ENCODE measurements around the gene MOG. TPM values are rescaled to one million over a fixed set of nuclear protein-coding genes. Genes with fewer than 3 reads are reported as not detected.

Gene MOG
- total RNA-seq, 1 donor from 2014 or later: not detected

DNA sequence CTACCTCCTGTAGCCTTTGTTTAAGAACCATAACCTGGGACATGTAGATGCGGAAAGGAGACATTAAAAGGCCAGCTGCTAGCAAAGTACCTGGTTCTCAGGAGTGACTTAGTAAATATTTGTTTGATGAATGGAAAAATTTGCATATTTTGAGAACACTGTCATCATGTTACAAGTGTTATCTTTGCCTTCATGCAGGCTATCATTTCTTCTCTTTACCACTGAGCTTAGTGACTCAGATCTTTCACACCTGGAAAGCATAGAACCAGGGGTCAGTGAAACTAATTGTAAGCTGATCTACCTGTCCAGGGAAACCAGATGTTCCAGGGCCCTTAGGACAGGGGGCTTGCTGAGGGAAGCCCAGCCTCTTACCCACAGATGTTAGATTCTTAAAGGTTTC is 18.7 kb downstream of the MOG start:
- DNase-seq (ENCODE audit: low spot score): no peak

DNA sequence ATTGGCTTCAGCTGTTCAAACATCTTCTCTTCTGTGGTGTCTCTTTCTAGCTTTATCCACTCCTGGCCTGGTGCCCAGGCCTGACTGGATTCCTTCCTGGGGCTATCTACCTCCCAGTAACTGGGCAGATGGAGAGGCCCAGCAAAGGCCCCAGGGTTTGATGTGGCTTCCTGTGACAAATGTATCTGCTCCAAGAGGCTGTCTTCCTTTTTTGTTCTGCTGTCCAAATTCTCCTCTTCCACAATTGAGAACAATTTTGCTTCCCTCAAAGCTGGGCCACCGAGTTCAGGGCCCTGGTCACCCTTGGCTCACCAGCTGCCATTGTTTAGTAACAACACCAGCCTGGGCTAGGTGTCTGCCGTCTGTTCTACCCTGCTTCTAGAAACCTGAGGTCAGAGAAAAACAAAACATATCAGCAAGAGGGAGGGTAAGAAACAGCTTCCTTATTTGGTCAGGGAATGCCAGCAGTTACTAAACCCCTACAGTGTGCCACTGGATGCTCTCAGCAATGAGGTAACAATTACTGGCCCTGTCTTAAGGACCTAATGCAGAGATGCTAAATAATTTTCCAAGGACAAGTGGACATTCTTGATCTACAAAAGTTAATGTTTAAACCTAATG is 20.2 kb downstream of the MOG start:
- DNase-seq (ENCODE audit: low spot score): no peak

DNA sequence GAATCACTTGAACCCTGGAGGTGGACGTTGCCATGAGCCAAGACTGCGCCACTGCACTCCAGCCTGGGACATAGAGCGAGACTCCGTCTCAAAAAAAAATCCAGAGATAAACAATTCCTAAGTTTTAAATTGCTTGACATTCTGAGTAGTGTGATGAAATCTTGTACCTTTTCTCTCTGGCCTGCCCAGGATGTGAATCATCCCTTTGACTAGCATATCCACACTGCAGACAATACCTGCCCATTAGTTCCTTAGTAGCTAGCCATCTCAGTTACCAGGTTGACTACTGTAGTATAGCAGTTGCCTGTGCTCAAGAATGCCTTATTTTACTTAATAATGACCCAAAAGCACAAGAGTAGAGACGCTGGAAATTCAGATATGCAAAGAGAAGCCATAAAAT is 21.2 kb downstream of the MOG start:
- no peak for DNase-seq (ENCODE audit: low spot score)

DNA sequence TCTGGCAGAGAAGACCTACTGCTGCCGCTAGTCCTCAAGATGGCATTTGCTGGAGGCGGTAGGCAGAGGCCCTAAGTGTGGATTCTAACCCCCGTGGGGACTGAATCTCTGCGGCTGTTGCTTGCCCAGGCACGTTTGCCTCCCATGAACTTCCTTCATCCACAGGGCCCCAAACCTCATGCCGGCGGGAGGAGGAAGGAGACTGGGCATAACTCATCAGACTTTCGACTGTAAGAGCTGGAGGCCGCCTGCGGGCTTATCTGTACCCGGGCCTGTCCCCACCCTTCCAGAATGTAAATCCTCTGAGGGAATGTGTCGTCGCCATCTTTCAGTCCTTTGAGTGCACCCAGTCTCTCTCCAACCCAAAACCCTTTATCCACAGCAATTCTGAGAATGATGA is 23.1 kb downstream of the MOG start:
- DNase-seq (ENCODE audit: low spot score): no peak

DNA sequence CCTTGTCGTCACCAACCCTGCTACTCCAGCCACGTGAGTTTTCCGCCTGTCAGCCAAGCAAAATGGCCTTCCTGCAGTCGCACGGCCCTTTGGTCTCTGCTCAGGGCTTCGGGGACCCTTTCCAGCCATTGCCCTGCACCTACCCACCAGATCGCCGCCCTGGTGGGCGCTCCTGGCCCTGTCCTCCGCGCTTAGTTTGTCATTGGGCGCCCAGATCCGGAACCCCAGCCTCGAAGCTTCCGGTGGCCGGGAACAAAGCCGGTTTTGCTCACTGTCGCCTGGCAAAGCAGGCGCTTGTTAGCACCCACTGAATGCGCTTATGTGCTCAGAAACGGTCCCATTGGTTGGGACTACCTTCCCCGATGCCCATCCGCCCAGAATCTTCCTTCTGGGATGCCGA is 23.5 kb downstream of the MOG start:
- DNase-seq (ENCODE audit: low spot score): no peak

DNA sequence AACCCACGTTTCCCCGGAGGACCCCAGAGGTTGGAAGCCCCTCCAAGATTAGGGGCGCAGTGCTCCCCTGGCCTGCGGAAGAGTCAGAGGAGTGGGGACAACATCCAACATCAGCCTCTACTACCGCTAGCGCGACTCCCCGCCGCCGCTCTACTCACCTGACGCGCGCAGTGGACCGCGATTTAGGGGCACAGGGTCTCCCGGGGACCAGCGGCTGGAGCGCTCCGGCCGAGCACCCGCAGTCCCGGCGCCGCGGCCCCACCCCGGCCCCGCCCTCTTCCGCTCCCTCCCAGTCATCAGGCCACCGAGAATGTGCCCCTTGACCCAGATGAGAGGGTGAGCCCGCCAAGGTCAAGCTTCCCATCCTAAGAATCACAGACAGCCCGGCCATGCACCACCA is 24.0 kb downstream of the MOG start, which contains the start of gene ZFP57:
Gene ZFP57, minus strand, starts transcription at position 249 of the 400 bp plus-strand sequence. CDS start 4,149 bp downstream, outside the sequence.
- no peak for DNase-seq (ENCODE audit: low spot score)

DNA sequence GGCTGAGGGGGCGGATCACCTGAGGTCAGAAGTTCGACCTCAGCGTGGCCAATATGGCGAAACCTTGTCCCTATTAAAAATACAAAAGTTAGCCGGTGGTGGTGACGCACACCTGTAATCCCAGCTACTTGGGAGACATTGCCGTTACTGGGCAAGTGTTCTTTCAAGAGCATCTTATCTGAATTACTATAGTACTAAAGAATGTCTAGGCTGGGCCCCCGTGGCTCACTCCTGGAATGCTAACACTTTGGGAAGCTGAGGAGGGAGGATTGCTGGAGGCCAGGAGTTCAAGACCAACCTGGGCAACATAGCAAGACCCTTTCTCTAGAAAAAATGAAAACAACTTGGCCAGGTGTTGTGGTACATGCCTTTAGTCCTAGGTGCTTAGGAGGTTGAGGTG is 24.9 kb downstream of the MOG start:
- DNase-seq (ENCODE audit: low spot score): no peak

DNA sequence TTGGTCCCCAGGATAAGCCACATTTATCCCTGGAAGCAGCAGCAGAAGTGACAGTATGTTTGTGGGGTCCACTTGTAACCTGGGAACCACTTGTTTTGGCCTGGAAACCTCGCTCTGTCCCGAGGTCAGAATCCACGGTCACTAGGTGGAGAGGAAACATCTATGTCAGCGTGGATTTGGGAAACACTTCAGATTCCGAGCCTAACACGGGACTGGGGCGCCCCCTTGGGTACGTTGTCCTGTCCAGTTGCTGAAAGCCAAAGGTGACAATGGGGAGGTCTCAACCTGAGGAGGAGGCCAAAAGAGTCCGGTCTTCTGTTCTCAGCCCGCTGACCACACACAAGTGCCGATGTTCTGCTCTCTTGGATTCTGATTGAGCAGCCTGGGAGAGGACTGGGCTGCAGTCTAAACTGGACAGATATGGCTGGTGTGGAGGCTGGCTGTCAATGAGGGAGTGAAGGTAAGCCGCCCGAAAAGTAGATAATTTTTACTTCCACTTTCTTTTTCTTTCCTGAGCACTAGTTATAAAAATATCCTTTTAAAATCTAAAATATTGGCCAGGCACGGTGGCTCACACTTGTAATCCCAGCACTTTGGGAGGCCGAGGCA is 28.9 kb downstream of the MOG start:
- DNase-seq (ENCODE audit: low spot score): no peak

DNA sequence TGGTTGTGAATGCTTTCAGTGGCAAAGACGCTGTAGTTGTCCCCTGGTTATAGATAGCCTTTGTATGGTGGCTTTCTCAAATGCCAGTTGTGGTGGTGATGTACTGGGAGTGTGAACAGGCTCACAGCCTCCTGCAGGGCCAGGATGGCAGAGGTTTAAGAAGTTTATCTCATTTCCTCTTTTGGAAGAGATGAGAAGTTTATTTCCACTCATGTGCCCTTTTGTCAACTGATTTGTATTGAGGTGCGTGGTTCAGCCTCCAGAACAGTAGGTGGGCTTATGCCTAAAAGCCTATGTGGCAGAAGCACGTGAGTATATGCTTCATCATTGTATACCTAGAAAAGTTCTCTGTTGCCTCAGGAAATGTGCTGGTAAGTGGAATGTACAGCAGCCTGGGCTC is 37.7 kb downstream of the MOG start:
- no peak for DNase-seq (ENCODE audit: low spot score)

DNA sequence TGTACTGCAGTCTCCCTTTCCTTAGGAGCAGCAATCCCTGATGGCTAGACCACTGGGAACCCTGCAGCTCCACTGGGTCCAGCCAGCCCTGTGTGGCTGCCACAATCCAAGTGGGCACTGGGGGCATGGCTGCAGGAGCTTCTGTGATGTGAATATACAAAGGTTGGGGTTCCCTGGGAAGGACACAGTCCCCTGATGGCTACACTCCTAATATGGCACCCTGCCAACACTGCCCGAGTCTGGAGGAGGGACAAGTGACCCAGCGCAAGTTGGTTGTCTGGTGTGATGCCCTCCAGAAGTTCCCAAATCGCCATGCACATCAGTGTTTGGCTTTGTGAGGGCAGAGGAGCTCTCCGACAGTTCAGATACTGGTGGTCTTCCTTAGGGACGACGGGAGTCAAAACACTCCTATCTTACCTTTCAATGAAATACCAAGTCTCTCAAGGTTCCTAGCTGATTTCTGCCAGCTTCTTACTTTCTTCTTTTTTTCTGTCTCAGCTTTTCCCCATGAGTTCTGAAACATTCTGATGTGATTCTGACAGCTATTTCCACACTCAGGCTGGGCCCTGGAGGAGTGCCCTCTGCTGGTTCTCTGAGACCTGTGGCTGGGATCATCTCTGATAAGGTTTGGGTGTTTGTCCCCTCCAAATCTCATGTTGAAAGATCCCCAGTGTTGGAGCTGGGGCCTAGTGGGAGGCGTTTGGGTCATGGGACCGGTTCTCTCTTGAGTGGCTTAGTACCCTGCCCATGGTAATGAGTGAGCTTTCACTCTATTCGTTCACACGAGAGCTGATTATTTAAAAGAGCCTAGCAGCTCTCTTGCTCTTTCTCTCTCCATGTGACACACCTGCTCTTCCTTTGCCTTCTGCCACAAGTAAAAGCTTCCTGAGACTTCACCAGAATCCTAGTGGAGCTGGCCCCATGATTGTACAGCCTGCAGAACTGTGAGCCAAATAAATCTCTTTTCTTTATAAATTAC is 39.5 kb downstream of the MOG start:
- DNase-seq (ENCODE audit: low spot score): no peak

DNA sequence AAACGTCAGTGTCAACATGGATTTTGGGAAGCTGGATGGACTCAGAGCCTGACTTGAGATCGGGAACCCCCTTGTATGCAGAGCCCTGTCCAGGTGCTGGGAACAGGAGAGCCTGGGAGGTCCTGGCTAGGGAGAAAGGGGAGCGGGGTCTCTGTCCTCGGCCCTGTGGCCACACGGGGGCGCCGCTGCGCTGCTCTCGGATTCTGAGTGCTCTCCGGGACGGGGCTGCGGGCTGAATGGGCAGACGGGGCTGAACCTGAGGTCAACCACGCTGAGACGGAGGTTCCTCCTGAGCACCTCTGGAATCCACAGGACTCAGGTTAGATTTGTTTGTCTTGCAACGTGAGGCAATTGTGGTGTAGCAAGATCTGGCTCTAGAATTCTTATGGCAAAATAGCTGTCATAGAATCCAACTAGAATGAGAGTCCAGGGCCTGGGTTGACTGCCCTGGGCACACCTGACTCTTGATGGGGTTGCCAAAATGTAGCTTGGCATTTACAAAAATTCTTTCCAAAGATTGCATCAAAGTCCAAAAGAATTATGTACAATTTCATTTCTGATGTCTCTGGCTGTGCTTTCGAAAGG is 45.7 kb downstream of the MOG start:
- DNase-seq (ENCODE audit: low spot score): no peak

DNA sequence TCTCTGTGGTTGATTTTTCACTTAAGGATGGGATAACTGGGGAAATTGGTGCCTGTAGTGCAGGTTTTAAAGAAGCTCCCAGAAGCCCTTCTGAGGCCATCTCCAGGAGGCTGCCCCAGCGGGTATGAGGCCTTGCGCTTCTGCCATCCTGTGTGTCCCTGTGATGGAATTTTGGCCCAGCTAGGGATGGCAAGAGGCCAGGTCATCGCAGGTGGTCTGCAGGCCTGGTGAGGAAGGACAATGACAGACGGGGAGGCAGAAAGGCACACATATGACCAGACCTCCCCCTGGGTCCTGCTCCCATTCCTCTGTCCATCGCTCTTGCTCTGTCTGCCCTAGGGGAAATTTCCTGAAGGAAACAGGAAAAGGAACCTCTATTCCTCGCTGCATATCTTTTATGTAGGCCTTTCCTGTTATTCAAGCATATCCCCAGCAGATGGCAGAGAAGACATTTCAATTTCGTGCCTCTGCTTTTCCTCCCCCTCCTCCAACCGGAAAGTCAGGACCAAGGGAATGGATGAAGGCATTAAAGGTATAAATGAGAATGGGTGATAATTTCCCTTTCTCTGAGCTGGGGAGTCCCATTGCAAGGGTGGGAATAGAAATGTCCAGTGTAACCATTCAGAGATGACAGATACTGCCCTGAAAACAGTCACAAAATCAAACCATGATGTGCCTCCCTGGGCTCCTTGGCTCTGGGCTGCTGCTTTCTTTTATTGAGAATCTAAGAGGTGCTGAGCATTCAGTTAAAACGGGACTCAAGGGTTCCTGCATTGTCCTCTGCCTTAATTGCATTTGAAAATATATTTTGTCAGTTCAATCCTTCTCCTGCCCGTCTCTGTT is 48.7 kb downstream of the MOG start:
- no peak for DNase-seq (ENCODE audit: low spot score)

DNA sequence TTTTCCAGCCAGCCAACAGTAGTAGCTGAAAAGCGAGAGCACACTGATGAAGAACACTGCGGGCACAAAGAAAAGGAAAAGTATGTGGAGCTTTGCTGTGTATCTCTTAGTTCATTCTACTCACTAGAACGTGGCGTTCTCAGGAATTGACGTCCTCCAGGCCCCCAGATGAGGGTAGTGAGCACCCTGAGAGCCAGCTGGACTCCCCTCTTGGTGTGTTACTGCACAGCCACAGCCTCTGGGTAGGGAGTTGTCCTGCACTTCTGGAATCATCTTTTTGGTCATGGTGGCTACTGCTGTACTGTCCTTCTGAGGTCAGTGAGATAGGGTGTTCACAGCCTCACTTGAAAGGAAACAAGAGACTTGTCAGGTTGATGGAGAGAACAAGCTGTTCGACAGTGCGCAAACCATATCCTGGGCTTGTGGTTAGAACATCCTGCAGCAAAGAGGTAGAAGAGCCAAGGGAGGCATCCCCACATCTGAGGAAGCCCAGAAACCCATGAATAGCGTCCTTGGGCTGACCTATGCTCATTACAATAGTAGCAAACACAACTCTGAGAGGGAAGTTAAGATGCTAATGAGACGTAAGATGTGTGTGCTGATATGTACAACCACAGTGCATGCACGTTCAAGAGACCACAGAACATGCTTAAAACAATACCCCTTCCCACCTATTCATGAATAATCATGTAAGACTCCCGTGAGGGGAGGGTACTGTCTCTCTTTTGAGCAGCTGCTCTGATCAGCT is 51.7 kb downstream of the MOG start:
- no peak for DNase-seq (ENCODE audit: low spot score)

DNA sequence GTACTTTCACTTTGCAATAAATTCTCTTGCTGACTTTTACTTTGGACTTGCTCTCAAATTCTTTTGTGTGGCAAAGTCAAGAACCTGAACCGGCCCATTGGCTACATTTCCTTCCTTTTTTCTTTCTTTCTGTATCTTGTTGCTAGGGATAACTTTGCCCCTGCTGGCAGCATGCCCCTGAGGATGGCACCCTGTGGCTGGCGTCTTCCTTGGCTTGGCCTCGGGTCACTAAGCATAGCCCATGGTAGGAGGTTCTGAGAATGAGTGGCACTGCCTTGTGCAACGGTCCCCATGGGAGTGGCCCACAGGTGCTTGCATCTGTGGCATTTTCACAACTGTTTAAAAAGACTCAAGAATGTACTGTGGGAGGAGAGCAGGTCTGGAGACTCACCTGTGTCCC is 52.3 kb downstream of the MOG start:
- DNase-seq (ENCODE audit: low spot score): no peak

DNA sequence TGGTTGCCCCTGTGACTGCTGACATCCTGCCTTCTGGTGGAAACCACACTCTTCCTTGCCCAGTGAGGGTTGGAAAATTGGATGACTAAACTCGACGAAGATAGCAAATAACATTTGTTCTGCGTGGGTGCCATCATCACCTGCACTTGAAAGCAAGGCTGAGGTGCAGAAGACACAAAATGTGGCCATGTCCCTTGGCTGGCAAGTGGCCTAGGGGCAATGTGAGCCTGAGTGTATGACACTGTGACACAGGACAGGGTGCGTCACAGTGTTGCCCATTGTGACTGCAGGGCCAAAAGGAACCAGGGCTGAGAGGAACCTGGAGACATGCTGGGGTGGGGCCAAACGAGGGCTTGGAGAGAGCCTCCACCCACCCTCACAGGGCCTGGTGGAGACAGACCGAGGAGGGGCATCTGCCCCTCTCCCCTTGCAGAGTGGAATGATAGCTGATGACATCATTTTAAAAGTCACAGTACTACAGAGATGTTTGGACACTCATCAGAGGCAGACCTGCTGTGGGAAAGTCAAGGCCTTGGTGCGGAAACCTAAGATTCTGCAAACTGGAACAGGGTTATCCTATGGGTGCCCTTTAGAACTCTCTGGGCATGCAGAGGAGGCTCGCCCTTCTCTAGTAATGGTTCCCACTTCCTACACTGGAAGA is 53.5 kb downstream of the MOG start:
- no peak for DNase-seq (ENCODE audit: low spot score)

DNA sequence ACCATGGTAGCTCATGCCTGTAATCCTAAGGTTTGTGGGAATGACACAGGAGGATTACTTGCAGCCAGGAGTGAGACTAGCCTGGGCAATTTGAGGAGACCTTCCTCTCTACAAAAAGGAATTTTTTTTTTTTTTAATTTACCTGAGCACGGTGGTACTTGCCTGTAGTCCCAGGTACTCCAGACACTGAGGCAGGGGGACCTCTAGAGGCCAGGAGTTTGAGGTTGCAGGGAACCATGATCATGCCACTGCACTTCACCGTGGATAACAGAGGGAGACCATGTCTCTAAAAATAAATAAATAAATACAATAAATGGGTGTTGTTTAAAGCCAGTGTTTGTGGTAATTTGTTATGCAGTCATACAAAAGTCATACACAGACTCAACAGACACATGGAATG is 64.0 kb downstream of the MOG start:
- no peak for DNase-seq (ENCODE audit: low spot score)

Data from mesenteric fat pad (tissue), 1 donor.